Neuronal stem cell (in vitro differentiated cells): ENCODE results near the gene ALCAM.

Experiments
- DNase-seq: peaks from one replicate; pipeline ENCODE4 v3.0.0-alpha.2; 2013; ENCODE audit warnings: low spot score
- H2AFZ ChIP-seq: one replicate; pipeline ENCODE4 v1.6.1; 2013; ENCODE audit warnings: mild to moderate bottlenecking, low read length, inconsistent platforms
- H2AK5ac ChIP-seq: 2 replicates; pipeline ENCODE4 v1.6.1; 2013; ENCODE audit warnings: low read depth, mild to moderate bottlenecking, inconsistent platforms, low read length, moderate library complexity, mixed read lengths
- H2BK120ac ChIP-seq: 2 replicates; pipeline ENCODE4 v1.6.1; 2013; ENCODE audit warnings: low read depth, mild to moderate bottlenecking, inconsistent platforms, low read length, moderate library complexity, mixed read lengths
- H2BK12ac ChIP-seq: one replicate; pipeline ENCODE4 v1.6.1; 2013; ENCODE audit warnings: low read length, inconsistent platforms
- H2BK15ac ChIP-seq: 2 replicates; pipeline ENCODE4 v1.6.1; 2013; ENCODE audit warnings: mild to moderate bottlenecking, low read length, inconsistent platforms, mixed read lengths
- H2BK5ac ChIP-seq: one replicate; pipeline ENCODE4 v1.6.1; 2013; ENCODE audit warnings: inconsistent platforms, mild to moderate bottlenecking, low read length, moderate library complexity
- H3K14ac ChIP-seq: one replicate; pipeline ENCODE4 v1.6.1; 2013; ENCODE audit warnings: low read length, inconsistent platforms
- H3K18ac ChIP-seq: 2 replicates; pipeline ENCODE4 v1.6.1; 2013; ENCODE audit warnings: low read length, inconsistent platforms
- H3K23ac ChIP-seq: 2 replicates; pipeline ENCODE4 v1.6.1; 2013; ENCODE audit warnings: low read depth, mild to moderate bottlenecking, mixed read lengths, low read length, inconsistent platforms; ENCODE audit not compliant: poor library complexity
- H3K27ac ChIP-seq: replicated peaks from 3 replicates; pipeline ENCODE4 v1.5.1; 2013; ENCODE audit warnings: low read length, inconsistent platforms
- H3K27me3 ChIP-seq, 3 experiments: 2 replicates each; pipeline ENCODE4 v1.6.1; 2013; ENCODE audit warnings: low read length in 3 of 3, mild to moderate bottlenecking in 2 of 3, inconsistent platforms in 1 of 3, low read depth in 1 of 3, mixed read lengths in 1 of 3, moderate library complexity in 1 of 3; ENCODE audit not compliant: control insufficient read depth in 3 of 3, insufficient read depth in 3 of 3
- H3K36me3 ChIP-seq, 2 donors: replicated peaks in 1 of 2; 2 replicates each; pipeline ENCODE4 v1.6.1; 2013; ENCODE audit warnings: low read length in 2 of 2; ENCODE audit not compliant: control insufficient read depth in 2 of 2, insufficient read depth in 2 of 2
- H3K4ac ChIP-seq: 2 replicates; pipeline ENCODE4 v1.6.1; 2013; ENCODE audit warnings: inconsistent platforms, mild to moderate bottlenecking, low read length, moderate library complexity
- H3K4me1 ChIP-seq, 2 donors: 1 replicate in 1 of 2; 2 replicates in 1 of 2; pipeline ENCODE4 v1.6.1; 2013; ENCODE audit warnings: low read length in 2 of 2, low read depth in 1 of 2; ENCODE audit not compliant: control insufficient read depth in 2 of 2, insufficient read depth in 1 of 2
- H3K4me2 ChIP-seq: one replicate; pipeline ENCODE4 v1.6.1; 2013; ENCODE audit warnings: mild to moderate bottlenecking, low read length, inconsistent platforms; ENCODE audit not compliant: insufficient read depth, poor library complexity, severe bottlenecking
- H3K4me3 ChIP-seq, 2 donors: 2 replicates each; pipeline ENCODE4 v1.5.1; 2013; ENCODE audit warnings: low read length in 2 of 2, mild to moderate bottlenecking in 2 of 2, inconsistent platforms in 1 of 2, moderate library complexity in 1 of 2
- H3K79me1 ChIP-seq: one replicate; pipeline ENCODE4 v1.6.1; 2013; ENCODE audit warnings: low read depth, mild to moderate bottlenecking, inconsistent platforms, low read length, moderate library complexity
- H3K9ac ChIP-seq: one replicate; pipeline ENCODE4 v1.6.1; 2013; ENCODE audit warnings: mild to moderate bottlenecking, low read depth, low read length, inconsistent platforms; ENCODE audit not compliant: poor library complexity
- H3K9me3 ChIP-seq, 2 donors: replicated peaks in 1 of 2; 2 replicates each; pipeline versions ENCODE3 to v1.6.1; 2013; ENCODE audit warnings: low read length in 2 of 2, mild to moderate bottlenecking in 2 of 2, inconsistent platforms in 1 of 2, low read depth in 1 of 2, mixed read lengths in 1 of 2, moderate library complexity in 1 of 2; ENCODE audit not compliant: control insufficient read depth in 2 of 2, insufficient read depth in 1 of 2
- H4K8ac ChIP-seq: one replicate; pipeline ENCODE4 v1.6.1; 2013; ENCODE audit warnings: low read depth, mild to moderate bottlenecking, inconsistent platforms, low read length, moderate library complexity
- H4K91ac ChIP-seq: one replicate; pipeline ENCODE4 v1.6.1; 2013; ENCODE audit warnings: low read length, low read depth, mild to moderate bottlenecking, inconsistent platforms; ENCODE audit not compliant: poor library complexity
- WGBS, 2 donors: extraction: QIAGEN DNeasy Blood & Tissue Kit; methylation state at CpG; one replicate each; pipeline ENCODE4 v1.1.7; 2013; ENCODE audit warnings: missing lambda C conversion rate in 2 of 2, mixed read lengths in 1 of 2; ENCODE audit not compliant: insufficient read length in 2 of 2, insufficient replicate concordance in 1 of 2; ENCODE audit errors: extremely low coverage in 2 of 2; 5-methylcytosine and 5-hydroxymethylcytosine counted together

Gene ALCAM

DNA sequence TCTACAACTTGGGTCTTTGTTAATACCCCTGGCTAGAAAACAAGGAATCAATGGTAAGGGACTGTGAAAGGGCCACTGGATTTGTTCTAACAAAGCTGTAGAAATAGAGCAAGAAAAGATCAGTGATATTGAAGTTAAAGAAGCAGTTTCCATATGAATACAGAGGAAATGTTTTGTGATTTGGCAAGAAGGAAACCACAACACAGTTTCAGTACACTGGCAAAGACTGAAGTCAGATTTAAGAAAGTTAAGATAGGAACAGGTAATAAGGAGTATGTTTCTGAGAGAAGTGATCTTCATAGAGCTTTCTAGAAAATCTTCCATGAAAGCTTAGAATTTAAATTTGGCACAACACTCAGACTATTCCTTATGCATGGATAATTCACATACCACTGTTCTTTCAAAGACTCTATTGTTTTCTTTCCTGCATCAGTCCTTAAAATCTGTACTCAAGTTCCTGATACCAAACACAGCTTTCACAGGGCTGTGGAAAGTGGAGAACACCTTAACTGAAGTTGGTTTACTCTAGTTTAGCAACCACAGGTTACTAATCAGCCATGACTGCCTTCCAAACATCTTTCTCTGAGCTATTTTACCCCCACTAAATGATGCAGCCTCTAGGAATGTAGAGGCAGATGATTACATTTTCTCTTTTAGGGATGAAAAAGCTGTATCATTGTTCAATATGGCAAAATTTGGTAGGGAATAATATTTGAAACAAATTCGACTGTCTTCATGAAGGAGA, 32.4 kb upstream of the ALCAM start:
- H3K14ac ChIP-seq, result no peak overlapping the region
- H3K4me1 ChIP-seq, result no peaks in the 10 kb centered on the region
- no peak overlapping the region for H3K4me2 ChIP-seq
- no peak overlapping the region for H3K4ac ChIP-seq
- H2BK15ac ChIP-seq, result no peak overlapping the region
- no peak overlapping the region for H3K27ac ChIP-seq
- no peaks in the 10 kb centered on the region for H3K27me3 ChIP-seq
- no peak overlapping the region for H3K4me3 ChIP-seq
- H2BK5ac ChIP-seq, result no peak overlapping the region
- DNase-seq, result no peak
- no peak overlapping the region for H4K91ac ChIP-seq
- WGBS, 2 donors, result no CpG with 5 or more reads among the region's 1 CpG
- H2AK5ac ChIP-seq, result no peak overlapping the region
- no peaks in the 10 kb centered on the region for H3K36me3 ChIP-seq
- H3K23ac ChIP-seq, result no peak overlapping the region
- no peak overlapping the region for H3K9ac ChIP-seq
- no peak overlapping the region for H3K18ac ChIP-seq
- no peak overlapping the region for H2BK120ac ChIP-seq
- peak overlapping the region; percentile 27 for H2AFZ ChIP-seq
- no peaks in the 10 kb centered on the region for H3K79me1 ChIP-seq
- peaks cover 0 to 9% of the 10 kb centered on the region in 2 donors for H3K9me3 ChIP-seq
- H2BK12ac ChIP-seq, result no peak overlapping the region
- H4K8ac ChIP-seq, result no peak overlapping the region

GRCh38 chr3:105339946-105340345, 26.8 kb upstream of the ALCAM start:
- Histone ChIP-seq H4K91ac (no peak overlapping the region), H2BK15ac (no peak overlapping the region), H2BK12ac (no peak overlapping the region), H2AK5ac (no peak overlapping the region), H3K18ac (no peak overlapping the region), H3K36me3 (no peaks in the 10 kb centered on the region), H3K4me1 (no peaks in the 10 kb centered on the region), H3K4ac (no peak overlapping the region), H3K9me3 (no peaks in the 10 kb centered on the region), H3K27me3 (no peaks in the 10 kb centered on the region), H3K79me1 (no peaks in the 10 kb centered on the region), H2BK120ac (no peak overlapping the region), H3K27ac (no peak overlapping the region), H3K14ac (no peak overlapping the region), H3K23ac (no peak overlapping the region), H3K4me2 (no peak overlapping the region), H2AFZ (no peak overlapping the region), H2BK5ac (no peak overlapping the region), H3K4me3 (no peak overlapping the region), H3K9ac (no peak overlapping the region), H4K8ac (no peak overlapping the region)
- DNase-seq, result no peak
- no CpG with 5 or more reads among the region's 1 CpG for WGBS, 2 donors

- H3K18ac ChIP-seq, result no peak overlapping the region
- no peak overlapping the region for H3K23ac ChIP-seq
- WGBS, 2 donors, result no CpG with 5 or more reads among the region's 5 CpGs
- H2AK5ac ChIP-seq, result no peak overlapping the region
- H2BK5ac ChIP-seq, result no peak overlapping the region
- H2BK15ac ChIP-seq, result no peak overlapping the region
- no peak overlapping the region for H3K14ac ChIP-seq
- no peak overlapping the region for H2BK12ac ChIP-seq
- H3K36me3 ChIP-seq, result no peaks in the 10 kb centered on the region
- no peak overlapping the region for H3K9ac ChIP-seq
- H3K4ac ChIP-seq, result no peak overlapping the region
- H2BK120ac ChIP-seq, result no peak overlapping the region
- no peak overlapping the region for H4K91ac ChIP-seq
- no peak overlapping the region for H4K8ac ChIP-seq
- no peaks in the 10 kb centered on the region for H3K9me3 ChIP-seq
- H3K27me3 ChIP-seq, result no peaks in the 10 kb centered on the region
- H3K4me3 ChIP-seq, result no peak overlapping the region
- H3K27ac ChIP-seq, result no peak overlapping the region
- no peak overlapping the region for H3K4me2 ChIP-seq
- DNase-seq, result no peak
- H2AFZ ChIP-seq, result peak overlapping the region; percentile 10
- H3K4me1 ChIP-seq, result no peaks in the 10 kb centered on the region
- H3K79me1 ChIP-seq, result no peaks in the 10 kb centered on the region
Measured at GRCh38 chr3:105343991-105344390, 22.7 kb upstream of the ALCAM start.

DNA sequence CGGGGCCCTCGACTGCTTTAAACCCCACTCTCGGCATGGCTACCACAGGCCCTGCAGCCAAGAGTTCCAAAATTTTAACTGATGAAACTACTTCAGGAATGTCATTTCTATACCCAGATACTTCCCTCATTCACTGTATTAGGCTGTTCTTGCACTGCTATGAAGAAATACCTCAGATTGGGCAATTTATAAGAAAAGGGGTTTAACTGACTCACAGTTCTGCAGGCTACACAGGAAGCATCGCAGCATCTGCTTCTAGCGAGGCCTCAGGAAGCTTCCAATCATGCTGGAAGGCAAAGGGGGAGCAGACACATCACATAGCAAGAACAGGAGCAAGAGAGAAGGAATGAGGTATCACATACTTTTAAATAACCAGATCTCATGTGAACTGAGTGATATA, 21.6 kb upstream of the ALCAM start:
- H3K4me3 ChIP-seq, result no peak overlapping the region
- H3K27ac ChIP-seq, result no peak overlapping the region
- no peak overlapping the region for H3K18ac ChIP-seq
- no peak overlapping the region for H3K4ac ChIP-seq
- H2BK5ac ChIP-seq, result no peak overlapping the region
- H2BK12ac ChIP-seq, result no peak overlapping the region
- no peaks in the 10 kb centered on the region for H3K36me3 ChIP-seq
- H4K8ac ChIP-seq, result no peak overlapping the region
- H3K9me3 ChIP-seq, result no peaks in the 10 kb centered on the region
- H3K4me1 ChIP-seq, result no peaks in the 10 kb centered on the region
- DNase-seq, result no peak
- H3K23ac ChIP-seq, result no peak overlapping the region
- no peak overlapping the region for H3K4me2 ChIP-seq
- no peak overlapping the region for H2BK120ac ChIP-seq
- peak overlapping the region; percentile 22 for H2AFZ ChIP-seq
- H3K9ac ChIP-seq, result no peak overlapping the region
- no peaks in the 10 kb centered on the region for H3K79me1 ChIP-seq
- no peak overlapping the region for H2BK15ac ChIP-seq
- no peak overlapping the region for H4K91ac ChIP-seq
- no peak overlapping the region for H2AK5ac ChIP-seq
- WGBS, 2 donors, result no CpG with 5 or more reads among the region's 5 CpGs
- H3K27me3 ChIP-seq, result no peaks in the 10 kb centered on the region
- H3K14ac ChIP-seq, result no peak overlapping the region
